HepG2 (cell line): ENCODE data around the gene SARS2. TPM values are rescaled to one million over a fixed set of nuclear protein-coding genes. Genes with fewer than 3 reads are reported as not detected.

Experiments used
- ERF ChIP-seq: IDR thresholded peaks from 2 replicates; pipeline ENCODE4 v1.6.1; 2018; ENCODE audit warnings: missing biosample characterization, missing genetic modification reagents
- FOSL1 ChIP-seq: sonication (generic); formaldehyde crosslinking; IDR thresholded peaks from 2 replicates; pipeline ENCODE4 v1.9.0; 2021; ENCODE audit warnings: missing genetic modification reagents, borderline replicate concordance
- HMG20A ChIP-seq: IDR thresholded peaks from 2 replicates; pipeline ENCODE4 v1.6.1; 2016; ENCODE audit warnings: borderline replicate concordance
- MEF2D ChIP-seq: sonication (generic); formaldehyde crosslinking; IDR thresholded peaks from 2 replicates; pipeline ENCODE4 v1.5.1; 2020; ENCODE audit warnings: mild to moderate bottlenecking, missing genetic modification reagents
- NFYB ChIP-seq: sonication (generic); formaldehyde crosslinking; IDR thresholded peaks from 2 replicates; pipeline ENCODE4 v1.4.0; 2020; ENCODE audit warnings: missing genetic modification reagents
- REPIN1 ChIP-seq: sonication (generic); formaldehyde crosslinking; IDR thresholded peaks from 2 replicates; pipeline ENCODE4 v1.8.0; 2022; ENCODE audit warnings: missing genetic modification reagents, low read depth, mild to moderate bottlenecking, borderline replicate concordance
- ZFY ChIP-seq: sonication (generic); formaldehyde crosslinking; IDR thresholded peaks from 2 replicates; pipeline ENCODE4 v1.4.0; 2020; ENCODE audit warnings: missing genetic modification reagents
- ZKSCAN1 ChIP-seq: fragments of 150-350 bp; IDR thresholded peaks from 2 replicates; pipeline ENCODE4 v1.6.1; 2014; ENCODE audit warnings: low read length
- ZMYM3 ChIP-seq: sonication (generic); formaldehyde crosslinking; IDR thresholded peaks from 2 replicates; pipeline ENCODE4 v1.5.1; 2020; ENCODE audit warnings: mild to moderate bottlenecking, missing genetic modification reagents
- ZNF207 ChIP-seq: fragments of 450-650 bp; IDR thresholded peaks from 2 replicates; pipeline ENCODE4 v1.6.1; 2016; ENCODE audit warnings: antibody characterized with exemption, borderline replicate concordance
- ZNF747 ChIP-seq: sonication (generic); formaldehyde crosslinking; IDR thresholded peaks from 2 replicates; pipeline ENCODE4 v1.8.1; 2023; ENCODE audit warnings: missing genetic modification reagents, mild to moderate bottlenecking, borderline replicate concordance
- ZNF883 ChIP-seq: sonication (generic); formaldehyde crosslinking; IDR thresholded peaks from 2 replicates; pipeline ENCODE4 v1.5.1; 2020; ENCODE audit warnings: mild to moderate bottlenecking, missing genetic modification reagents; ENCODE audit errors: not compliant biosample characterization
- polyA plus RNA-seq, 8 experiments: library from polyadenylated mRNA; depleted of rRNA in 3 of 8; stranded (reverse) in 7 of 8; unstranded in 1 of 8; fragments of >200 nt; fragmentation: Illumina TruSeq in 4 of 8; extraction: Trizol in 4 of 8; gene quantifications; 2 replicates each; pipeline versions ENCODE4 v1.2.1 to v1.2.3, GENCODE V29; 2011 to 2016; ENCODE audit warnings: low read depth in 4 of 8, missing spikeins in 1 of 8, mixed read lengths in 1 of 8; ENCODE audit not compliant: insufficient read depth in 1 of 8
- total RNA-seq, 5 experiments: library from RNA; depleted of rRNA; stranded (reverse); fragments of >200 nt; fragmentation: Illumina TruSeq; extraction: Trizol; gene quantifications; 2 replicates each; pipeline ENCODE4 v1.2.3, GENCODE V29; 2016; ENCODE audit warnings: low read depth in 1 of 5
- TF ChIP-seq, protein P1 (sequence below): sonication (generic); formaldehyde crosslinking; IDR thresholded peaks from 2 replicates; pipeline ENCODE4 v1.5.1; 2020; ENCODE audit warnings: mild to moderate bottlenecking, missing genetic modification reagents, moderate library complexity
- TF ChIP-seq, protein P2 (sequence below): sonication (generic); formaldehyde crosslinking; IDR thresholded peaks from 2 replicates; pipeline ENCODE4 v1.5.0; 2020; ENCODE audit warnings: missing genetic modification reagents
- TF ChIP-seq, protein P3 (sequence below): sonication (generic); formaldehyde crosslinking; IDR thresholded peaks from 2 replicates; pipeline ENCODE4 v1.5.1; 2020; ENCODE audit warnings: mild to moderate bottlenecking, missing genetic modification reagents, borderline replicate concordance
- TF ChIP-seq, protein P4 (sequence below): sonication (generic); formaldehyde crosslinking; IDR thresholded peaks from 2 replicates; pipeline ENCODE4 v1.8.0; 2022; ENCODE audit warnings: mild to moderate bottlenecking, missing genetic modification reagents, borderline replicate concordance
- TF ChIP-seq, protein P5 (sequence below): fragments of 450-650 bp; IDR thresholded peaks from 2 replicates; pipeline ENCODE4 v1.6.1; 2017
- TF ChIP-seq, protein P6 (sequence below): sonication (generic); formaldehyde crosslinking; IDR thresholded peaks from 2 replicates; pipeline ENCODE4 v1.9.0; 2021; ENCODE audit warnings: missing genetic modification reagents, mild to moderate bottlenecking, borderline replicate concordance

Gene SARS2
- total and polyA plus RNA-seq, 2 of the 13 experiments (the other 11 are each of a cell fraction or from before 2014, with no cell fraction given): 40.0 to 48.6 TPM

DNA sequence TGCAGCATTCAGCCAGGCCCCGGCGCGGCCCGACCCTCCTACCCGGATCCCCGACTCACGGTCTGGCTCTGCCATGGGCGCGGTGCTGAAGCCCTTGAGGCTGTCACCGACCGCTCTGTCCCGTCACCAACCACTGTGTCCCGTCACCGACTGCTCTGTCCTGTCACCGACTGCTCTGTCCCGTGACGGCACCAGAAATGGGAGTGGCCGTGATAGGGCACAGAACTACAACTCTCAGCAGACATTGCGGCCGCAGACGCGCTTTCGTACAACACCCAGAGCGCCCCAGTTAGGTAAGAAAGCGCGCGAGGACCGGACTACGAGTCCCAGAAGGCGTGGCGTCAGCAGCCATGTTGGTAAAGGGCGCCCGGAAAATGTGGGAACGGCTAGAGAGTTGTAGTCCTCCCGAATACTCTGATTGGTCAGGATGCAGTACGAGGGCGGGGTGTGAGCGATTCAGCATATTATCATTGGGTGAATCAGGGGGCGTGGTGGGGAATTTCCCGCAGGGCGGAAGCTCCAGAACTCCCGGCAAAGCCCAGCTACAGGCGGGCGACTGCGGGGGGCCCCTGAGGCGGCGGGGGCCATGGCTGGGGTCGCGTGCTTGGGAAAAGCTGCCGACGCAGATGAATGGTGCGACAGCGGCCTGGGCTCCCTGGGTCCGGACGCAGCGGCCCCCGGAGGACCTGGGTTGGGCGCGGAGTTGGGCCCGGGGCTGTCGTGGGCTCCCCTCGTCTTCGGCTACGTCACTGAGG, 30.9 kb downstream of the SARS2 start, which contains the start of the genes NFKBIB and SIRT2 (continued):
- TF ChIP-seq, protein P1, sequence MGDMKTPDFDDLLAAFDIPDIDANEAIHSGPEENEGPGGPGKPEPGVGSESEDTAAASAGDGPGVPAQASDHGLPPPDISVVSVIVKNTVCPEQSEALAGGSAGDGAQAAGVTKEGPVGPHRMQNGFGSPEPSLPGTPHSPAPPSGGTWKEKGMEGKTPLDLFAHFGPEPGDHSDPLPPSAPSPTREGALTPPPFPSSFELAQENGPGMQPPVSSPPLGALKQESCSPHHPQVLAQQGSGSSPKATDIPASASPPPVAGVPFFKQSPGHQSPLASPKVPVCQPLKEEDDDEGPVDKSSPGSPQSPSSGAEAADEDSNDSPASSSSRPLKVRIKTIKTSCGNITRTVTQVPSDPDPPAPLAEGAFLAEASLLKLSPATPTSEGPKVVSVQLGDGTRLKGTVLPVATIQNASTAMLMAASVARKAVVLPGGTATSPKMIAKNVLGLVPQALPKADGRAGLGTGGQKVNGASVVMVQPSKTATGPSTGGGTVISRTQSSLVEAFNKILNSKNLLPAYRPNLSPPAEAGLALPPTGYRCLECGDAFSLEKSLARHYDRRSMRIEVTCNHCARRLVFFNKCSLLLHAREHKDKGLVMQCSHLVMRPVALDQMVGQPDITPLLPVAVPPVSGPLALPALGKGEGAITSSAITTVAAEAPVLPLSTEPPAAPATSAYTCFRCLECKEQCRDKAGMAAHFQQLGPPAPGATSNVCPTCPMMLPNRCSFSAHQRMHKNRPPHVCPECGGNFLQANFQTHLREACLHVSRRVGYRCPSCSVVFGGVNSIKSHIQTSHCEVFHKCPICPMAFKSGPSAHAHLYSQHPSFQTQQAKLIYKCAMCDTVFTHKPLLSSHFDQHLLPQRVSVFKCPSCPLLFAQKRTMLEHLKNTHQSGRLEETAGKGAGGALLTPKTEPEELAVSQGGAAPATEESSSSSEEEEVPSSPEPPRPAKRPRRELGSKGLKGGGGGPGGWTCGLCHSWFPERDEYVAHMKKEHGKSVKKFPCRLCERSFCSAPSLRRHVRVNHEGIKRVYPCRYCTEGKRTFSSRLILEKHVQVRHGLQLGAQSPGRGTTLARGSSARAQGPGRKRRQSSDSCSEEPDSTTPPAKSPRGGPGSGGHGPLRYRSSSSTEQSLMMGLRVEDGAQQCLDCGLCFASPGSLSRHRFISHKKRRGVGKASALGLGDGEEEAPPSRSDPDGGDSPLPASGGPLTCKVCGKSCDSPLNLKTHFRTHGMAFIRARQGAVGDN (CRISPR knock-in tag): peak; percentile 83
- TF ChIP-seq, protein P2, sequence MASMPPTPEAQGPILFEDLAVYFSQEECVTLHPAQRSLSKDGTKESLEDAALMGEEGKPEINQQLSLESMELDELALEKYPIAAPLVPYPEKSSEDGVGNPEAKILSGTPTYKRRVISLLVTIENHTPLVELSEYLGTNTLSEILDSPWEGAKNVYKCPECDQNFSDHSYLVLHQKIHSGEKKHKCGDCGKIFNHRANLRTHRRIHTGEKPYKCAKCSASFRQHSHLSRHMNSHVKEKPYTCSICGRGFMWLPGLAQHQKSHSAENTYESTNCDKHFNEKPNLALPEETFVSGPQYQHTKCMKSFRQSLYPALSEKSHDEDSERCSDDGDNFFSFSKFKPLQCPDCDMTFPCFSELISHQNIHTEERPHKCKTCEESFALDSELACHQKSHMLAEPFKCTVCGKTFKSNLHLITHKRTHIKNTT (CRISPR knock-in tag): no peak
- TF ChIP-seq, protein P3, sequence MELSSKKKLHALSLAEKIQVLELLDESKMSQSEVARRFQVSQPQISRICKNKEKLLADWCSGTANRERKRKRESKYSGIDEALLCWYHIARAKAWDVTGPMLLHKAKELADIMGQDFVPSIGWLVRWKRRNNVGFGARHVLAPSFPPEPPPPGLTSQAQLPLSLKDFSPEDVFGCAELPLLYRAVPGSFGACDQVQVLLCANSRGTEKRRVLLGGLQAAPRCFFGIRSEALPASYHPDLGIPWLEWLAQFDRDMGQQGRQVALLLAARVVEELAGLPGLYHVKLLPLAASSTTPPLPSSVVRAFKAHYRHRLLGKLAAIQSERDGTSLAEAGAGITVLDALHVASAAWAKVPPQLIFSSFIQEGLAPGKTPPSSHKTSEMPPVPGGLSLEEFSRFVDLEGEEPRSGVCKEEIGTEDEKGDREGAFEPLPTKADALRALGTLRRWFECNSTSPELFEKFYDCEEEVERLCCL (CRISPR knock-in tag): no peak
- no peak for TF ChIP-seq ZNF207
- no peak for TF ChIP-seq ZMYM3
- TF ChIP-seq ZNF747 (CRISPR knock-in tag): peak; percentile 74; the same call in 1 of the 2 replicates
- no peak for TF ChIP-seq REPIN1 (CRISPR knock-in tag)
- no peak for TF ChIP-seq HMG20A (CRISPR knock-in tag)
- peak; percentile 38; the same call in 1 of the 2 replicates for TF ChIP-seq MEF2D (CRISPR knock-in tag)
- TF ChIP-seq, protein P4, sequence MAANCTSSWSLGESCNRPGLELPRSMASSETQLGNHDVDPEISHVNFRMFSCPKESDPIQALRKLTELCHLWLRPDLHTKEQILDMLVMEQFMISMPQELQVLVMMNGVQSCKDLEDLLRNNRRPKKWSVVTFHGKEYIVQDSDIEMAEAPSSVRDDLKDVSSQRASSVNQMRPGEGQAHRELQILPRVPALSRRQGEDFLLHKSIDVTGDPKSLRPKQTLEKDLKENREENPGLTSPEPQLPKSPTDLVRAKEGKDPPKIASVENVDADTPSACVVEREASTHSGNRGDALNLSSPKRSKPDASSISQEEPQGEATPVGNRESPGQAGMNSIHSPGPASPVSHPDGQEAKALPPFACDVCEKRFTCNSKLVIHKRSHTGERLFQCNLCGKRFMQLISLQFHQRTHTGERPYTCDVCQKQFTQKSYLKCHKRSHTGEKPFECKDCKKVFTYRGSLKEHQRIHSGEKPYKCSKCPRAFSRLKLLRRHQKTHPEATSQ (CRISPR knock-in tag): no peak
- TF ChIP-seq NFYB (CRISPR knock-in tag): peak; percentile 100
- TF ChIP-seq, protein P5, sequence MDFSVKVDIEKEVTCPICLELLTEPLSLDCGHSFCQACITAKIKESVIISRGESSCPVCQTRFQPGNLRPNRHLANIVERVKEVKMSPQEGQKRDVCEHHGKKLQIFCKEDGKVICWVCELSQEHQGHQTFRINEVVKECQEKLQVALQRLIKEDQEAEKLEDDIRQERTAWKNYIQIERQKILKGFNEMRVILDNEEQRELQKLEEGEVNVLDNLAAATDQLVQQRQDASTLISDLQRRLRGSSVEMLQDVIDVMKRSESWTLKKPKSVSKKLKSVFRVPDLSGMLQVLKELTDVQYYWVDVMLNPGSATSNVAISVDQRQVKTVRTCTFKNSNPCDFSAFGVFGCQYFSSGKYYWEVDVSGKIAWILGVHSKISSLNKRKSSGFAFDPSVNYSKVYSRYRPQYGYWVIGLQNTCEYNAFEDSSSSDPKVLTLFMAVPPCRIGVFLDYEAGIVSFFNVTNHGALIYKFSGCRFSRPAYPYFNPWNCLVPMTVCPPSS: no peak
- TF ChIP-seq ZKSCAN1: no peak
- TF ChIP-seq ERF (CRISPR knock-in tag): peak; percentile 62; the same call in 1 of the 2 replicates
- no peak for TF ChIP-seq FOSL1 (CRISPR knock-in tag)
- TF ChIP-seq ZNF883 (CRISPR knock-in tag): no peak
- TF ChIP-seq, protein P6, sequence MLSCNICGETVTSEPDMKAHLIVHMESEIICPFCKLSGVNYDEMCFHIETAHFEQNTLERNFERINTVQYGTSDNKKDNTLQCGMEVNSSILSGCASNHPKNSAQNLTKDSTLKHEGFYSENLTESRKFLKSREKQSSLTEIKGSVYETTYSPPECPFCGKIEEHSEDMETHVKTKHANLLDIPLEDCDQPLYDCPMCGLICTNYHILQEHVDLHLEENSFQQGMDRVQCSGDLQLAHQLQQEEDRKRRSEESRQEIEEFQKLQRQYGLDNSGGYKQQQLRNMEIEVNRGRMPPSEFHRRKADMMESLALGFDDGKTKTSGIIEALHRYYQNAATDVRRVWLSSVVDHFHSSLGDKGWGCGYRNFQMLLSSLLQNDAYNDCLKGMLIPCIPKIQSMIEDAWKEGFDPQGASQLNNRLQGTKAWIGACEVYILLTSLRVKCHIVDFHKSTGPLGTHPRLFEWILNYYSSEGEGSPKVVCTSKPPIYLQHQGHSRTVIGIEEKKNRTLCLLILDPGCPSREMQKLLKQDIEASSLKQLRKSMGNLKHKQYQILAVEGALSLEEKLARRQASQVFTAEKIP (CRISPR knock-in tag): no peak
- TF ChIP-seq ZFY (CRISPR knock-in tag): peak; percentile 86
